GM23338 (cell line): ENCODE measurements around the gene NLGN3. TPM values are rescaled to one million over a fixed set of nuclear protein-coding genes. Genes with fewer than 3 reads are reported as not detected.

Experiments used
- ATAC-seq: fragments of 200-7000 bp; cut with Tn5 transposase; 3 replicates; pipeline ENCODE4 v1.9.1; 2020
- DNase-seq: peaks from one replicate; pipeline ENCODE4 v3.0.0-alpha.2; 2015; ENCODE audit warnings: low spot score
- H2AFZ ChIP-seq: fragments of 200-600 bp; sonication (generic); 2 replicates; pipeline ENCODE4 v1.8.0; 2016; ENCODE audit warnings: antibody characterized with exemption, mild to moderate bottlenecking, moderate library complexity
- H3F3A ChIP-seq: fragments of 200-600 bp; sonication (generic); replicated peaks from 2 replicates; pipeline ENCODE4 v1.8.0; 2017; ENCODE audit warnings: antibody characterized with exemption, mixed run types, low read depth
- H3K27ac ChIP-seq: fragments of 200-600 bp; sonication (generic); 2 replicates; pipeline ENCODE4 v1.6.1; 2016; ENCODE audit warnings: low read depth
- H3K27me3 ChIP-seq: fragments of 200-600 bp; sonication (generic); 2 replicates; pipeline ENCODE4 v1.8.0; 2016; ENCODE audit warnings: mild to moderate bottlenecking, mixed run types, moderate library complexity; ENCODE audit not compliant: insufficient read depth
- H3K36me3 ChIP-seq: fragments of 200-600 bp; sonication (generic); 2 replicates; pipeline ENCODE4 v1.8.0; 2016; ENCODE audit warnings: mild to moderate bottlenecking; ENCODE audit not compliant: insufficient read depth
- H3K4me1 ChIP-seq: fragments of 200-600 bp; sonication (generic); 2 replicates; pipeline ENCODE4 v1.8.0; 2016; ENCODE audit warnings: mild to moderate bottlenecking, moderate library complexity; ENCODE audit not compliant: insufficient read depth
- H3K4me2 ChIP-seq: fragments of 200-600 bp; sonication (generic); 2 replicates; pipeline ENCODE4 v1.7.1; 2017; ENCODE audit warnings: mixed run types
- H3K4me3 ChIP-seq: fragments of 200-600 bp; sonication (generic); 2 replicates; pipeline ENCODE4 v1.6.1; 2016; ENCODE audit warnings: mixed run types
- H3K79me2 ChIP-seq: fragments of 200-600 bp; sonication (generic); replicated peaks from 2 replicates; pipeline ENCODE4 v1.8.0; 2017; ENCODE audit warnings: mild to moderate bottlenecking; ENCODE audit not compliant: insufficient read depth
- H3K9me2 ChIP-seq: fragments of 200-600 bp; sonication (generic); 2 replicates; pipeline ENCODE4 v1.8.0; 2017; ENCODE audit not compliant: insufficient read depth
- H4K20me1 ChIP-seq: fragments of 200-600 bp; sonication (generic); replicated peaks from 2 replicates; pipeline ENCODE4 v1.8.0; 2017; ENCODE audit warnings: mild to moderate bottlenecking; ENCODE audit not compliant: insufficient read depth
- H3K27ac Mint-ChIP-seq: 2 replicates; pipeline ENCODE4 v1.8.0; 2020; ENCODE audit warnings: inconsistent platforms, mild to moderate bottlenecking, moderate library complexity, mixed read lengths
- H3K27me3 Mint-ChIP-seq: 3 replicates; pipeline ENCODE4 v1.8.0; 2022; ENCODE audit warnings: low read depth, mild to moderate bottlenecking, moderate library complexity, mixed read lengths, inconsistent platforms; ENCODE audit not compliant: insufficient read depth, poor library complexity
- H3K36me3 Mint-ChIP-seq: 3 replicates; pipeline ENCODE4 v1.8.0; 2021; ENCODE audit warnings: low read depth, mild to moderate bottlenecking, inconsistent platforms, moderate library complexity, mixed read lengths
- H3K4me1 Mint-ChIP-seq: 3 replicates; pipeline ENCODE4 v1.8.0; 2020; ENCODE audit warnings: mild to moderate bottlenecking, inconsistent platforms, mixed read lengths
- H3K4me3 Mint-ChIP-seq: 3 replicates; pipeline ENCODE4 v1.8.0; 2021; ENCODE audit warnings: moderate library complexity, mild to moderate bottlenecking, inconsistent platforms, mixed read lengths
- H3K9me3 Mint-ChIP-seq: 3 replicates; pipeline ENCODE4 v1.8.0; 2020; ENCODE audit warnings: moderate library complexity, mild to moderate bottlenecking, inconsistent platforms, mixed read lengths
- CREB1 ChIP-seq: fragments of 250-450 bp; sonication (Bioruptor Pico); IDR thresholded peaks from 2 replicates; pipeline ENCODE4 v1.5.0; 2020; ENCODE audit warnings: low read depth, mild to moderate bottlenecking, moderate library complexity
- ETS1 ChIP-seq: IDR thresholded peaks from 2 replicates; pipeline ENCODE4 v1.6.1; 2016; ENCODE audit warnings: antibody characterized with exemption
- EZH2 ChIP-seq: fragments of 200-600 bp; sonication (generic); IDR thresholded peaks from one replicate; pipeline ENCODE4 v1.8.0; 2017; ENCODE audit warnings: antibody characterized with exemption, mild to moderate bottlenecking, low read depth; ENCODE audit not compliant: unreplicated experiment
- EZH2phosphoT487 ChIP-seq: fragments of 200-600 bp; sonication (generic); IDR thresholded peaks from one replicate; pipeline ENCODE4 v1.8.1; 2018; ENCODE audit warnings: antibody characterized with exemption; ENCODE audit not compliant: unreplicated experiment
- JUNB ChIP-seq: IDR thresholded peaks from one replicate; pipeline ENCODE4 v1.6.1; 2016; ENCODE audit warnings: antibody characterized with exemption; ENCODE audit not compliant: unreplicated experiment
- NANOG ChIP-seq: IDR thresholded peaks from 2 replicates; pipeline ENCODE4 v1.6.1; 2016; ENCODE audit warnings: antibody characterized with exemption, borderline replicate concordance
- POLR2AphosphoS5 ChIP-seq: IDR thresholded peaks from 2 replicates; pipeline ENCODE4 v1.6.1; 2016; ENCODE audit warnings: antibody characterized with exemption, low read depth
- REST ChIP-seq: IDR thresholded peaks from one replicate; pipeline ENCODE4 v1.6.1; 2018; ENCODE audit warnings: antibody characterized with exemption; ENCODE audit not compliant: unreplicated experiment
- STAT1 ChIP-seq: IDR thresholded peaks from one replicate; pipeline ENCODE4 v1.6.1; 2016; ENCODE audit warnings: antibody characterized with exemption; ENCODE audit not compliant: unreplicated experiment
- ZNF114 ChIP-seq: fragments of 250-450 bp; sonication (Bioruptor Pico); IDR thresholded peaks from 2 replicates; pipeline ENCODE4 v1.5.0; 2020; ENCODE audit warnings: mild to moderate bottlenecking, moderate library complexity
- ZNF331 ChIP-seq: fragments of 250-450 bp; sonication (Bioruptor Pico); IDR thresholded peaks from 2 replicates; pipeline ENCODE4 v1.5.0; 2020; ENCODE audit warnings: low read depth, mild to moderate bottlenecking, moderate library complexity
- polyA plus RNA-seq: library from polyadenylated mRNA; unstranded; fragments of >200 nt; fragmentation: Nextera tagmentation; extraction: Ambion mirVana; gene quantifications from 2 replicates; pipeline ENCODE4 v1.2.1, GENCODE V29; 2016
- total RNA-seq: library from RNA; depleted of rRNA; stranded (reverse); fragments of >200 nt; shearing (Covaris generic); gene quantifications from 2 replicates; pipeline ENCODE4 v1.2.3, GENCODE V29; 2014
- TF ChIP-seq, protein P1 (sequence below), 2 experiments: fragments of 200-600 bp in 1 of 2; sonication (generic) in 1 of 2; conservative IDR thresholded peaks; 2 replicates each; pipeline versions ENCODE4 v1.5.1 to v1.6.1; 2016 to 2017; ENCODE audit warnings: antibody characterized with exemption in 2 of 2, low read depth in 2 of 2, mild to moderate bottlenecking in 2 of 2, moderate library complexity in 1 of 2
- TF ChIP-seq, protein P2 (sequence below): fragments of 250-450 bp; sonication (Bioruptor Pico); IDR thresholded peaks from 2 replicates; pipeline ENCODE4 v1.5.0; 2020; ENCODE audit warnings: mild to moderate bottlenecking, moderate library complexity

Gene NLGN3
- total and polyA plus RNA-seq, 2 experiments from 2014 or later: 4.5 to 17.2 TPM

- Mint-ChIP-seq H3K36me3 (no peaks in the 10 kb centered on the region), H3K4me3 (no peak overlapping the region), H3K9me3 (no peaks in the 10 kb centered on the region), H3K4me1 (peaks cover 25% of the 10 kb centered on the region), H3K27me3 (no peaks in the 10 kb centered on the region), H3K27ac (peak overlapping the region; percentile 40; the same call in 1 of the 2 replicates)
- no peaks in the 10 kb centered on the region for H4K20me1 ChIP-seq
- no peaks in the 10 kb centered on the region; the same call in 1 of the 2 replicates for H3K4me1 ChIP-seq
- H3K4me3 ChIP-seq: no peak overlapping the region
- DNase-seq (peak; percentile 8), ATAC-seq (no peak; the same call in 2 of the 3 replicates)
- TF ChIP-seq ZNF114 (CRISPR knock-in tag) (no peak), POLR2AphosphoS5 (no peak), JUNB (no peak), STAT1 (no peak), EZH2 (no peak), REST (no peak), ETS1 (no peak), CREB1 (no peak), NANOG (no peak), ZNF331 (CRISPR knock-in tag) (no peak), EZH2phosphoT487 (no peak)
- TF ChIP-seq, protein P1, sequence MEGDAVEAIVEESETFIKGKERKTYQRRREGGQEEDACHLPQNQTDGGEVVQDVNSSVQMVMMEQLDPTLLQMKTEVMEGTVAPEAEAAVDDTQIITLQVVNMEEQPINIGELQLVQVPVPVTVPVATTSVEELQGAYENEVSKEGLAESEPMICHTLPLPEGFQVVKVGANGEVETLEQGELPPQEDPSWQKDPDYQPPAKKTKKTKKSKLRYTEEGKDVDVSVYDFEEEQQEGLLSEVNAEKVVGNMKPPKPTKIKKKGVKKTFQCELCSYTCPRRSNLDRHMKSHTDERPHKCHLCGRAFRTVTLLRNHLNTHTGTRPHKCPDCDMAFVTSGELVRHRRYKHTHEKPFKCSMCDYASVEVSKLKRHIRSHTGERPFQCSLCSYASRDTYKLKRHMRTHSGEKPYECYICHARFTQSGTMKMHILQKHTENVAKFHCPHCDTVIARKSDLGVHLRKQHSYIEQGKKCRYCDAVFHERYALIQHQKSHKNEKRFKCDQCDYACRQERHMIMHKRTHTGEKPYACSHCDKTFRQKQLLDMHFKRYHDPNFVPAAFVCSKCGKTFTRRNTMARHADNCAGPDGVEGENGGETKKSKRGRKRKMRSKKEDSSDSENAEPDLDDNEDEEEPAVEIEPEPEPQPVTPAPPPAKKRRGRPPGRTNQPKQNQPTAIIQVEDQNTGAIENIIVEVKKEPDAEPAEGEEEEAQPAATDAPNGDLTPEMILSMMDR (conservative IDR thresholded peaks at IDR 0.05; ENCODE audit: low read depth in 2 of 2): no peak
- TF ChIP-seq, protein P2, sequence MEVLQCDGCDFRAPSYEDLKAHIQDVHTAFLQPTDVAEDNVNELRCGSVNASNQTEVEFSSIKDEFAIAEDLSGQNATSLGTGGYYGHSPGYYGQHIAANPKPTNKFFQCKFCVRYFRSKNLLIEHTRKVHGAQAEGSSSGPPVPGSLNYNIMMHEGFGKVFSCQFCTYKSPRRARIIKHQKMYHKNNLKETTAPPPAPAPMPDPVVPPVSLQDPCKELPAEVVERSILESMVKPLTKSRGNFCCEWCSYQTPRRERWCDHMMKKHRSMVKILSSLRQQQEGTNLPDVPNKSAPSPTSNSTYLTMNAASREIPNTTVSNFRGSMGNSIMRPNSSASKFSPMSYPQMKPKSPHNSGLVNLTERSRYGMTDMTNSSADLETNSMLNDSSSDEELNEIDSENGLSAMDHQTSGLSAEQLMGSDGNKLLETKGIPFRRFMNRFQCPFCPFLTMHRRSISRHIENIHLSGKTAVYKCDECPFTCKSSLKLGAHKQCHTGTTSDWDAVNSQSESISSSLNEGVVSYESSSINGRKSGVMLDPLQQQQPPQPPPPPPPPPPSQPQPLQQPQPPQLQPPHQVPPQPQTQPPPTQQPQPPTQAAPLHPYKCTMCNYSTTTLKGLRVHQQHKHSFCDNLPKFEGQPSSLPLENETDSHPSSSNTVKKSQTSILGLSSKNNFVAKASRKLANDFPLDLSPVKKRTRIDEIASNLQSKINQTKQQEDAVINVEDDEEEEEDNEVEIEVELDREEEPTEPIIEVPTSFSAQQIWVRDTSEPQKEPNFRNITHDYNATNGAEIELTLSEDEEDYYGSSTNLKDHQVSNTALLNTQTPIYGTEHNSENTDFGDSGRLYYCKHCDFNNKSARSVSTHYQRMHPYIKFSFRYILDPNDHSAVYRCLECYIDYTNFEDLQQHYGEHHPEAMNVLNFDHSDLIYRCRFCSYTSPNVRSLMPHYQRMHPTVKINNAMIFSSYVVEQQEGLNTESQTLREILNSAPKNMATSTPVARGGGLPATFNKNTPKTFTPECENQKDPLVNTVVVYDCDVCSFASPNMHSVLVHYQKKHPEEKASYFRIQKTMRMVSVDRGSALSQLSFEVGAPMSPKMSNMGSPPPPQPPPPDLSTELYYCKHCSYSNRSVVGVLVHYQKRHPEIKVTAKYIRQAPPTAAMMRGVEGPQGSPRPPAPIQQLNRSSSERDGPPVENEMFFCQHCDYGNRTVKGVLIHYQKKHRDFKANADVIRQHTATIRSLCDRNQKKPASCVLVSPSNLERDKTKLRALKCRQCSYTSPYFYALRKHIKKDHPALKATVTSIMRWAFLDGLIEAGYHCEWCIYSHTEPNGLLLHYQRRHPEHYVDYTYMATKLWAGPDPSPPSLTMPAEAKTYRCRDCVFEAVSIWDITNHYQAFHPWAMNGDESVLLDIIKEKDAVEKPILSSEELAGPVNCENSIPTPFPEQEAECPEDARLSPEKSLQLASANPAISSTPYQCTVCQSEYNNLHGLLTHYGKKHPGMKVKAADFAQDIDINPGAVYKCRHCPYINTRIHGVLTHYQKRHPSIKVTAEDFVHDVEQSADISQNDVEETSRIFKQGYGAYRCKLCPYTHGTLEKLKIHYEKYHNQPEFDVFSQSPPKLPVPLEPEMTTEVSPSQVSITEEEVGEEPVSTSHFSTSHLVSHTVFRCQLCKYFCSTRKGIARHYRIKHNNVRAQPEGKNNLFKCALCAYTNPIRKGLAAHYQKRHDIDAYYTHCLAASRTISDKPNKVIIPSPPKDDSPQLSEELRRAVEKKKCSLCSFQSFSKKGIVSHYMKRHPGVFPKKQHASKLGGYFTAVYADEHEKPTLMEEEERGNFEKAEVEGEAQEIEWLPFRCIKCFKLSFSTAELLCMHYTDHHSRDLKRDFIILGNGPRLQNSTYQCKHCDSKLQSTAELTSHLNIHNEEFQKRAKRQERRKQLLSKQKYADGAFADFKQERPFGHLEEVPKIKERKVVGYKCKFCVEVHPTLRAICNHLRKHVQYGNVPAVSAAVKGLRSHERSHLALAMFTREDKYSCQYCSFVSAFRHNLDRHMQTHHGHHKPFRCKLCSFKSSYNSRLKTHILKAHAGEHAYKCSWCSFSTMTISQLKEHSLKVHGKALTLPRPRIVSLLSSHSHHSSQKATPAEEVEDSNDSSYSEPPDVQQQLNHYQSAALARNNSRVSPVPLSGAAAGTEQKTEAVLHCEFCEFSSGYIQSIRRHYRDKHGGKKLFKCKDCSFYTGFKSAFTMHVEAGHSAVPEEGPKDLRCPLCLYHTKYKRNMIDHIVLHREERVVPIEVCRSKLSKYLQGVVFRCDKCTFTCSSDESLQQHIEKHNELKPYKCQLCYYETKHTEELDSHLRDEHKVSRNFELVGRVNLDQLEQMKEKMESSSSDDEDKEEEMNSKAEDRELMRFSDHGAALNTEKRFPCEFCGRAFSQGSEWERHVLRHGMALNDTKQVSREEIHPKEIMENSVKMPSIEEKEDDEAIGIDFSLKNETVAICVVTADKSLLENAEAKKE (CRISPR knock-in tag): no peak
- no peaks in the 10 kb centered on the region for H3F3A ChIP-seq
- no peaks in the 10 kb centered on the region for H3K36me3 ChIP-seq
- peak overlapping the region; percentile 94 for H3K27ac ChIP-seq
- H3K9me2 ChIP-seq: no peaks in the 10 kb centered on the region
- H3K27me3 ChIP-seq: no peaks in the 10 kb centered on the region
- H3K79me2 ChIP-seq: no peaks in the 10 kb centered on the region
- H2AFZ ChIP-seq: no peak overlapping the region
- peak overlapping the region; percentile 61; the same call in 1 of the 2 replicates for H3K4me2 ChIP-seq
Observed at GRCh38 chrX:71183341-71183740, 38.7 kb downstream of the NLGN3 start.
